Daoy (cell line): ENCODE results near the gene TEK. TPM values are rescaled to one million over a fixed set of nuclear protein-coding genes. Genes with fewer than 3 reads are reported as not detected.

ENCODE experiments used
- DNase-seq: peaks from one replicate; pipeline ENCODE4 v3.0.0-alpha.2; 2015; ENCODE audit warnings: low read depth
- total RNA-seq: library from RNA; depleted of rRNA; stranded (reverse); fragments of >200 nt; shearing (Covaris generic); gene quantifications from 2 replicates; pipeline ENCODE4 v1.2.3, GENCODE V29; 2014; rRNA removed

TEK gene
- total RNA-seq, 1 experiment from 2014 or later, result 9.3 TPM

GRCh38 chr9:27212621-27213020 lies 103.6 kb downstream of the TEK start:
- no peak for DNase-seq

- DNase-seq, result peak; percentile 34
Measured at GRCh38 chr9:27227192-27227591, 118.2 kb downstream of the TEK start.

- peak; percentile 8 for DNase-seq
Measured at GRCh38 chr9:27239648-27240047, 130.6 kb downstream of the TEK start.

- DNase-seq, result peak; percentile 88
Measured at GRCh38 chr9:27247756-27248155, 138.7 kb downstream of the TEK start.

GRCh38 chr9:27248702-27249101 lies 139.7 kb downstream of the TEK start:
- no peak for DNase-seq

- no peak for DNase-seq
Measured at GRCh38 chr9:27258662-27259061, 149.6 kb downstream of the TEK start.

GRCh38 chr9:27260789-27261516 lies 151.9 kb downstream of the TEK start:
- DNase-seq, result no peak

- DNase-seq, result no peak
Measured at GRCh38 chr9:27261517-27262211, 152.6 kb downstream of the TEK start.

- no peak for DNase-seq
Measured at GRCh38 chr9:27272103-27272502, 163.1 kb downstream of the TEK start.

GRCh38 chr9:27273186-27273585 lies 164.2 kb downstream of the TEK start:
- DNase-seq, result no peak

GRCh38 chr9:27276193-27277030 lies 167.4 kb downstream of the TEK start:
- peak; percentile 48 for DNase-seq

- DNase-seq, result no peak
Measured at GRCh38 chr9:27278374-27278773, 169.3 kb downstream of the TEK start.

GRCh38 chr9:27279611-27280010 lies 170.6 kb downstream of the TEK start:
- DNase-seq, result no peak

Other genes starting within 250 kb of the TEK start
- gene CAAP1, start 216.4 kb upstream of the TEK start, total RNA-seq, result 20.2 and 46.1 TPM in 2 replicates
- gene PLAA, start 162.0 kb upstream of the TEK start, total RNA-seq, result 78.0 and 108 TPM in 2 replicates
- gene IFT74, start 152.8 kb upstream of the TEK start, total RNA-seq, result 25.6 TPM in 2 replicates
- not detected in 2 replicates for gene LRRC19, start 103.6 kb upstream of the TEK start, total RNA-seq
- not detected in 2 replicates for gene EQTN, start 187.9 kb downstream of the TEK start, total RNA-seq